Measurements from ENCODE around the gene COL27A1.

Gene COL27A1

GRCh38 chr9:114275246-114276004 lies 120.1 kb downstream of the COL27A1 start:
- no peak for TF ChIP-seq CTCF (IDR thresholded peaks at IDR 0.05)

GRCh38 chr9:114276908-114277821 lies 121.8 kb downstream of the COL27A1 start:
- TF ChIP-seq CTCF (IDR thresholded peaks at IDR 0.05) = no peak

- no peak for TF ChIP-seq CTCF (IDR thresholded peaks at IDR 0.05)
Measured at GRCh38 chr9:114278356-114278755, 123.0 kb downstream of the COL27A1 start.

- TF ChIP-seq CTCF (IDR thresholded peaks at IDR 0.05) = no peak
Measured at GRCh38 chr9:114278881-114279570, 123.7 kb downstream of the COL27A1 start.

- no peak for TF ChIP-seq CTCF (IDR thresholded peaks at IDR 0.05)
Measured at GRCh38 chr9:114279693-114280092, 124.4 kb downstream of the COL27A1 start.

GRCh38 chr9:114280636-114281472 lies 125.5 kb downstream of the COL27A1 start:
- no peak for TF ChIP-seq CTCF (IDR thresholded peaks at IDR 0.05)
